HepG2 (cell line): ENCODE measurements around the gene CPLX3. TPM values are rescaled to one million over a fixed set of nuclear protein-coding genes. Genes with fewer than 3 reads are reported as not detected.

ENCODE experiments used
- HNF4G ChIP-seq, 2 experiments: sonication (generic) in 1 of 2; formaldehyde crosslinking in 1 of 2; IDR thresholded peaks; 2 replicates each; pipeline versions ENCODE4 v1.4.0 to v1.6.1; 2011 to 2020; ENCODE audit warnings: borderline replicate concordance in 2 of 2, low read depth in 2 of 2, mild to moderate bottlenecking in 2 of 2, low read length in 1 of 2, missing genetic modification reagents in 1 of 2, moderate library complexity in 1 of 2
- HOXA5 ChIP-seq: sonication (generic); formaldehyde crosslinking; IDR thresholded peaks from 2 replicates; pipeline ENCODE4 v1.4.0; 2020; ENCODE audit warnings: missing genetic modification reagents
- IRF2 ChIP-seq: IDR thresholded peaks from 2 replicates; pipeline ENCODE4 v1.6.1; 2018; ENCODE audit warnings: missing genetic modification reagents, missing compliant biosample characterization
- KMT2A ChIP-seq: sonication (generic); formaldehyde crosslinking; IDR thresholded peaks from 2 replicates; pipeline ENCODE4 v1.4.0; 2020; ENCODE audit warnings: missing genetic modification reagents
- MIER2 ChIP-seq: IDR thresholded peaks from 2 replicates; pipeline ENCODE4 v1.6.1; 2016; ENCODE audit warnings: missing biosample characterization, missing genetic modification reagents
- ONECUT2 ChIP-seq: sonication (generic); formaldehyde crosslinking; IDR thresholded peaks from 2 replicates; pipeline ENCODE4 v1.4.0; 2020; ENCODE audit warnings: missing genetic modification reagents
- PPARG ChIP-seq: conservative IDR thresholded peaks from 2 replicates; pipeline ENCODE4 v1.6.1; 2016; ENCODE audit warnings: missing biosample characterization, missing genetic modification reagents
- RAD21 ChIP-seq: fragments of 450-650 bp; formaldehyde crosslinking; IDR thresholded peaks from 2 replicates; pipeline ENCODE4 v1.5.0; 2020; ENCODE audit warnings: mild to moderate bottlenecking
- SP1 ChIP-seq, 2 experiments: fragments of 450-650 bp in 1 of 2; sonication (generic) in 1 of 2; formaldehyde crosslinking in 1 of 2; IDR thresholded peaks; 2 replicates each; pipeline versions ENCODE4 v1.4.0 to v1.6.1; 2016 to 2020; ENCODE audit warnings: missing genetic modification reagents in 1 of 2
- STAG1 ChIP-seq: sonication (generic); formaldehyde crosslinking; IDR thresholded peaks from 2 replicates; pipeline ENCODE4 v1.4.0; 2020; ENCODE audit warnings: missing genetic modification reagents
- XRCC5 ChIP-seq: fragments of 200-400 bp; formaldehyde crosslinking; optimal IDR thresholded peaks from 2 replicates; pipeline ENCODE3; 2017; ENCODE audit warnings: mild to moderate bottlenecking, low read length
- ZNF138 ChIP-seq: sonication (generic); formaldehyde crosslinking; IDR thresholded peaks from 2 replicates; pipeline ENCODE4 v1.5.0; 2020; ENCODE audit warnings: mild to moderate bottlenecking, low read depth, missing genetic modification reagents
- ZNF317 ChIP-seq: sonication (generic); formaldehyde crosslinking; IDR thresholded peaks from 2 replicates; pipeline ENCODE4 v1.5.0; 2020; ENCODE audit warnings: mild to moderate bottlenecking, missing genetic modification reagents
- ZNF331 ChIP-seq: sonication (generic); formaldehyde crosslinking; IDR thresholded peaks from 2 replicates; pipeline ENCODE4 v1.4.0; 2020; ENCODE audit warnings: missing genetic modification reagents
- ZNF484 ChIP-seq: sonication (generic); formaldehyde crosslinking; IDR thresholded peaks from 2 replicates; pipeline ENCODE4 v1.5.1; 2020; ENCODE audit warnings: mild to moderate bottlenecking, low read depth, missing genetic modification reagents, borderline replicate concordance
- ZNF556 ChIP-seq: sonication (generic); formaldehyde crosslinking; IDR thresholded peaks from 2 replicates; pipeline ENCODE4 v1.4.0; 2020; ENCODE audit warnings: mild to moderate bottlenecking, missing genetic modification reagents, borderline replicate concordance
- ZNF83 ChIP-seq: sonication (generic); formaldehyde crosslinking; IDR thresholded peaks from 2 replicates; pipeline ENCODE4 v1.4.0; 2020; ENCODE audit warnings: missing genetic modification reagents, mild to moderate bottlenecking, borderline replicate concordance
- ZZZ3 ChIP-seq: sonication (generic); formaldehyde crosslinking; IDR thresholded peaks from 2 replicates; pipeline ENCODE4 v1.4.0; 2020; ENCODE audit warnings: missing genetic modification reagents, mild to moderate bottlenecking, borderline replicate concordance
- polyA plus RNA-seq, 8 experiments: library from polyadenylated mRNA; depleted of rRNA in 3 of 8; stranded (reverse) in 7 of 8; unstranded in 1 of 8; fragments of >200 nt; fragmentation: Illumina TruSeq in 4 of 8; extraction: Trizol in 4 of 8; gene quantifications; 2 replicates each; pipeline versions ENCODE4 v1.2.1 to v1.2.3, GENCODE V29; 2011 to 2016; ENCODE audit warnings: low read depth in 4 of 8, missing spikeins in 1 of 8, mixed read lengths in 1 of 8; ENCODE audit not compliant: insufficient read depth in 1 of 8
- total RNA-seq, 5 experiments: library from RNA; depleted of rRNA; stranded (reverse); fragments of >200 nt; fragmentation: Illumina TruSeq; extraction: Trizol; gene quantifications; 2 replicates each; pipeline ENCODE4 v1.2.3, GENCODE V29; 2016; ENCODE audit warnings: low read depth in 1 of 5
- TF ChIP-seq, protein P1 (sequence below): sonication (generic); formaldehyde crosslinking; IDR thresholded peaks from 2 replicates; pipeline ENCODE4 v1.4.0; 2020; ENCODE audit warnings: missing genetic modification reagents
- TF ChIP-seq, protein P2 (sequence below): sonication (generic); formaldehyde crosslinking; IDR thresholded peaks from 2 replicates; pipeline ENCODE4 v1.8.0; 2022; ENCODE audit warnings: mild to moderate bottlenecking, missing genetic modification reagents, borderline replicate concordance
- TF ChIP-seq, protein P3 (sequence below), 2 experiments: sonication (generic) in 1 of 2; formaldehyde crosslinking in 1 of 2; IDR thresholded peaks; 2 replicates each; pipeline versions ENCODE4 v1.4.0 to v1.6.1; 2018 to 2020; ENCODE audit warnings: missing genetic modification reagents in 2 of 2, borderline replicate concordance in 1 of 2, low read depth in 1 of 2, mild to moderate bottlenecking in 1 of 2, missing biosample characterization in 1 of 2
- TF ChIP-seq, protein P4 (sequence below): IDR thresholded peaks from 2 replicates; pipeline ENCODE4 v1.6.1; 2016; ENCODE audit warnings: low read depth, borderline replicate concordance
- TF ChIP-seq, protein P5 (sequence below): sonication (generic); formaldehyde crosslinking; IDR thresholded peaks from 2 replicates; pipeline ENCODE4 v1.5.0; 2020; ENCODE audit warnings: mild to moderate bottlenecking, missing genetic modification reagents, moderate library complexity

CPLX3 gene
- total and polyA plus RNA-seq, 2 of the 13 experiments (the other 11 are each of a cell fraction or from before 2014, with no cell fraction given), result not detected

DNA sequence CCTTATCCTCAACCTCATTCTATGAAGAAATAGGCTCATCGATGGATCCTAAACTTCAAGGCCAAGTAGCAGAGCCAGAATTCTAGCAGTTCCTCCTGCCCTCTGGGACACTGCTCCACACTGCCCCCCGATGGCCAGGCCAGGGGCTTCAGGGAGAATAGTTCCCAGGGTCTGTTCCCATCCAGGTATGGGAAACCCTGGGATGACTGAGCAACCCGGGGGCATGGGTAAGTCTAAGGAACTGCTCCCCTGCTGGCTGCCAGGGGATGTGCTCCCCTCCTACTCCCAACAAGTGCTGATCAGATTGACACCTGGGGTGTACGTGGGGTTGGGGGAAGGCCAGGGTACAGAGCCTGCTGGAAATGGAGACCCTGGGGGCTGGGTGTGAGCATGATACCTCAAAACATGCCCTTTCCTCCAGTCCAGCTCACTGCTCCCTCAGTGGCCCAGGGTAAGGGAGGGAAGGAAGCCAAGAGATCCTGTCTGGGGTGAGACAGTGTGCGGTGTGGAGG is 8.9 kb downstream of the CPLX3 start (continued):
- TF ChIP-seq, protein P1, sequence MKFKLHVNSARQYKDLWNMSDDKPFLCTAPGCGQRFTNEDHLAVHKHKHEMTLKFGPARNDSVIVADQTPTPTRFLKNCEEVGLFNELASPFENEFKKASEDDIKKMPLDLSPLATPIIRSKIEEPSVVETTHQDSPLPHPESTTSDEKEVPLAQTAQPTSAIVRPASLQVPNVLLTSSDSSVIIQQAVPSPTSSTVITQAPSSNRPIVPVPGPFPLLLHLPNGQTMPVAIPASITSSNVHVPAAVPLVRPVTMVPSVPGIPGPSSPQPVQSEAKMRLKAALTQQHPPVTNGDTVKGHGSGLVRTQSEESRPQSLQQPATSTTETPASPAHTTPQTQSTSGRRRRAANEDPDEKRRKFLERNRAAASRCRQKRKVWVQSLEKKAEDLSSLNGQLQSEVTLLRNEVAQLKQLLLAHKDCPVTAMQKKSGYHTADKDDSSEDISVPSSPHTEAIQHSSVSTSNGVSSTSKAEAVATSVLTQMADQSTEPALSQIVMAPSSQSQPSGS, result no peak
- TF ChIP-seq KMT2A (no peak), ONECUT2 (CRISPR knock-in tag) (no peak), HOXA5 (no peak), ZNF484 (no peak), ZNF317 (CRISPR knock-in tag) (no peak), STAG1 (CRISPR knock-in tag) (peak; percentile 65), ZNF331 (CRISPR knock-in tag) (peak; percentile 41; the same call in 1 of the 2 replicates), PPARG (no peak), ZZZ3 (CRISPR knock-in tag) (no peak), ZNF556 (no peak), HNF4G (IDR thresholded peaks at IDR 0.05; ENCODE audit: borderline replicate concordance, low read depth, low read length) (no peak), HNF4G (CRISPR knock-in tag; IDR thresholded peaks at IDR 0.05; ENCODE audit: borderline replicate concordance, low read depth) (no peak), ZNF138 (CRISPR knock-in tag) (no peak), XRCC5 (peak; percentile 90), MIER2 (CRISPR knock-in tag) (0 out of 2 replicates have a peak, but pooled peaks have one; percentile 42), RAD21 (CRISPR knock-in tag) (peak; percentile 59), SP1 (IDR thresholded peaks at IDR 0.05) (no peak), SP1 (CRISPR knock-in tag; IDR thresholded peaks at IDR 0.05) (no peak), IRF2 (CRISPR knock-in tag) (0 out of 2 replicates have a peak, but pooled peaks have one; percentile 23), ZNF83 (CRISPR knock-in tag) (no peak)
- TF ChIP-seq, protein P2, sequence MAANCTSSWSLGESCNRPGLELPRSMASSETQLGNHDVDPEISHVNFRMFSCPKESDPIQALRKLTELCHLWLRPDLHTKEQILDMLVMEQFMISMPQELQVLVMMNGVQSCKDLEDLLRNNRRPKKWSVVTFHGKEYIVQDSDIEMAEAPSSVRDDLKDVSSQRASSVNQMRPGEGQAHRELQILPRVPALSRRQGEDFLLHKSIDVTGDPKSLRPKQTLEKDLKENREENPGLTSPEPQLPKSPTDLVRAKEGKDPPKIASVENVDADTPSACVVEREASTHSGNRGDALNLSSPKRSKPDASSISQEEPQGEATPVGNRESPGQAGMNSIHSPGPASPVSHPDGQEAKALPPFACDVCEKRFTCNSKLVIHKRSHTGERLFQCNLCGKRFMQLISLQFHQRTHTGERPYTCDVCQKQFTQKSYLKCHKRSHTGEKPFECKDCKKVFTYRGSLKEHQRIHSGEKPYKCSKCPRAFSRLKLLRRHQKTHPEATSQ (CRISPR knock-in tag), result no peak
- TF ChIP-seq, protein P3, sequence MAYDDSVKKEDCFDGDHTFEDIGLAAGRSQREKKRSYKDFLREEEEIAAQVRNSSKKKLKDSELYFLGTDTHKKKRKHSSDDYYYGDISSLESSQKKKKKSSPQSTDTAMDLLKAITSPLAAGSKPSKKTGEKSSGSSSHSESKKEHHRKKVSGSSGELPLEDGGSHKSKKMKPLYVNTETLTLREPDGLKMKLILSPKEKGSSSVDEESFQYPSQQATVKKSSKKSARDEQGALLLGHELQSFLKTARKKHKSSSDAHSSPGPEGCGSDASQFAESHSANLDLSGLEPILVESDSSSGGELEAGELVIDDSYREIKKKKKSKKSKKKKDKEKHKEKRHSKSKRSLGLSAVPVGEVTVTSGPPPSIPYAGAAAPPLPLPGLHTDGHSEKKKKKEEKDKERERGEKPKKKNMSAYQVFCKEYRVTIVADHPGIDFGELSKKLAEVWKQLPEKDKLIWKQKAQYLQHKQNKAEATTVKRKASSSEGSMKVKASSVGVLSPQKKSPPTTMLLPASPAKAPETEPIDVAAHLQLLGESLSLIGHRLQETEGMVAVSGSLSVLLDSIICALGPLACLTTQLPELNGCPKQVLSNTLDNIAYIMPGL (CRISPR knock-in tag; IDR thresholded peaks at IDR 0.05; ENCODE audit: borderline replicate concordance in 1 of 2, low read depth in 1 of 2), result 0 out of 4 replicates have a peak, but pooled peaks have one; percentile 38 to 47
- TF ChIP-seq, protein P4, sequence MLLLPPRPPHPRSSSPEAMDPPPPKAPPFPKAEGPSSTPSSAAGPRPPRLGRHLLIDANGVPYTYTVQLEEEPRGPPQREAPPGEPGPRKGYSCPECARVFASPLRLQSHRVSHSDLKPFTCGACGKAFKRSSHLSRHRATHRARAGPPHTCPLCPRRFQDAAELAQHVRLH (CRISPR knock-in tag), result peak; percentile 27; the same call in 1 of the 2 replicates
- TF ChIP-seq, protein P5, sequence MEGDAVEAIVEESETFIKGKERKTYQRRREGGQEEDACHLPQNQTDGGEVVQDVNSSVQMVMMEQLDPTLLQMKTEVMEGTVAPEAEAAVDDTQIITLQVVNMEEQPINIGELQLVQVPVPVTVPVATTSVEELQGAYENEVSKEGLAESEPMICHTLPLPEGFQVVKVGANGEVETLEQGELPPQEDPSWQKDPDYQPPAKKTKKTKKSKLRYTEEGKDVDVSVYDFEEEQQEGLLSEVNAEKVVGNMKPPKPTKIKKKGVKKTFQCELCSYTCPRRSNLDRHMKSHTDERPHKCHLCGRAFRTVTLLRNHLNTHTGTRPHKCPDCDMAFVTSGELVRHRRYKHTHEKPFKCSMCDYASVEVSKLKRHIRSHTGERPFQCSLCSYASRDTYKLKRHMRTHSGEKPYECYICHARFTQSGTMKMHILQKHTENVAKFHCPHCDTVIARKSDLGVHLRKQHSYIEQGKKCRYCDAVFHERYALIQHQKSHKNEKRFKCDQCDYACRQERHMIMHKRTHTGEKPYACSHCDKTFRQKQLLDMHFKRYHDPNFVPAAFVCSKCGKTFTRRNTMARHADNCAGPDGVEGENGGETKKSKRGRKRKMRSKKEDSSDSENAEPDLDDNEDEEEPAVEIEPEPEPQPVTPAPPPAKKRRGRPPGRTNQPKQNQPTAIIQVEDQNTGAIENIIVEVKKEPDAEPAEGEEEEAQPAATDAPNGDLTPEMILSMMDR (CRISPR knock-in tag), result peak; percentile 82
